Measurements from ENCODE around the gene RPS29. TPM values are rescaled to one million over a fixed set of nuclear protein-coding genes. Genes with fewer than 3 reads are reported as not detected.

The RPS29 gene
- total and polyA plus RNA-seq, 8 donors, result 422 to 7,374 (median 3,536) TPM

- intact Hi-C loops (cut with DNase I; ENCODE audit: low total_unique reads), result no loop called here
- Histone ChIP-seq H3K4me3 (no peak overlapping the region), H3K27me3 (no peaks in the 10 kb centered on the region), H3K27ac (no peak overlapping the region), H3K36me3 (peaks cover 19 to 40% (median 35%) of the 10 kb centered on the region in 4 donors), H3K9me3 (no peaks in the 10 kb centered on the region), H3K4me1 (peaks cover 17 to 49% (median 32%) of the 10 kb centered on the region in 4 donors)
- WGBS, 5 donors, result 90 to 97% (median 94%) methylated on average over 4 of the region's 4 CpGs
- no peak for DNase-seq
- TF ChIP-seq EP300 (IDR thresholded peaks at IDR 0.05) (no peak), POLR2AphosphoS5 (IDR thresholded peaks at IDR 0.05) (no peak), CTCF (IDR thresholded peaks at IDR 0.05) (no peak), POLR2A (IDR thresholded peaks at IDR 0.05) (no peak)
Measured at GRCh38 chr14:49582113-49582977, 3.8 kb downstream of the RPS29 start.

GRCh38 chr14:49581209-49582112 lies 4.7 kb downstream of the RPS29 start:
- Histone ChIP-seq H3K4me3 (no peak overlapping the region), H3K36me3 (peaks cover 28 to 49% (median 44%) of the 10 kb centered on the region in 4 donors), H3K27ac (no peak overlapping the region), H3K9me3 (no peaks in the 10 kb centered on the region), H3K4me1 (peaks cover 17 to 42% (median 32%) of the 10 kb centered on the region in 4 donors), H3K27me3 (no peaks in the 10 kb centered on the region)
- no peak for DNase-seq
- TF ChIP-seq EP300 (IDR thresholded peaks at IDR 0.05) (no peak), POLR2AphosphoS5 (IDR thresholded peaks at IDR 0.05) (no peak), POLR2A (IDR thresholded peaks at IDR 0.05) (no peak), CTCF (IDR thresholded peaks at IDR 0.05) (no peak)
- 71 to 88% (median 81%) methylated on average over 9 of the region's 9 CpGs for WGBS, 5 donors
- intact Hi-C loops (cut with DNase I; ENCODE audit: low total_unique reads), result no loop called here

- peaks cover 33 to 64% (median 54%) of the 10 kb centered on the region in 4 donors for H3K36me3 ChIP-seq
- H3K27me3 ChIP-seq, result no peaks in the 10 kb centered on the region
- peaks cover 17 to 36% (median 25%) of the 10 kb centered on the region in 4 donors for H3K4me1 ChIP-seq
- no peak overlapping the region for H3K27ac ChIP-seq
- intact Hi-C loops (cut with DNase I; ENCODE audit: low total_unique reads), result no loop called here
- TF ChIP-seq EP300 (IDR thresholded peaks at IDR 0.05) (no peak), POLR2A (IDR thresholded peaks at IDR 0.05) (no peak), CTCF (IDR thresholded peaks at IDR 0.05) (no peak), POLR2AphosphoS5 (IDR thresholded peaks at IDR 0.05) (no peak)
- no peak overlapping the region for H3K4me3 ChIP-seq
- H3K9me3 ChIP-seq, result no peaks in the 10 kb centered on the region
- no peak for DNase-seq
- WGBS, 5 donors, result 71 to 85% (median 77%) methylated on average over 2 of the region's 2 CpGs
Measured at GRCh38 chr14:49579841-49580240, 6.3 kb downstream of the RPS29 start.

- TF ChIP-seq POLR2AphosphoS5 (IDR thresholded peaks at IDR 0.05) (no peak), CTCF (IDR thresholded peaks at IDR 0.05) (no peak), EP300 (IDR thresholded peaks at IDR 0.05) (no peak), POLR2A (IDR thresholded peaks at IDR 0.05) (no peak)
- WGBS, 5 donors, result 94 to 100% (median 96%) methylated on average over 1 of the region's 1 CpG
Measured at GRCh38 chr14:49578141-49578540, 8.0 kb downstream of the RPS29 start.

More at GRCh38 chr14:49578141-49578540, 8.0 kb downstream of the RPS29 start:
- intact Hi-C loops (cut with DNase I; ENCODE audit: low total_unique reads), result no loop called here
- peaks cover 5 to 19% (median 10%) of the 10 kb centered on the region in 4 donors for H3K4me1 ChIP-seq
- no peak overlapping the region for H3K4me3 ChIP-seq
- no peak overlapping the region for H3K27ac ChIP-seq
- H3K36me3 ChIP-seq, result peaks cover 23 to 53% (median 48%) of the 10 kb centered on the region in 4 donors
- no peaks in the 10 kb centered on the region for H3K9me3 ChIP-seq
- H3K27me3 ChIP-seq, result no peaks in the 10 kb centered on the region
- DNase-seq, result no peak

Data from stomach (tissue), 9 donors.